ENCODE data around the gene MMP11.

GRCh38 chr22:23791738-23792645, 19.3 kb downstream of the MMP11 start:
- TF ChIP-seq, protein P1, sequence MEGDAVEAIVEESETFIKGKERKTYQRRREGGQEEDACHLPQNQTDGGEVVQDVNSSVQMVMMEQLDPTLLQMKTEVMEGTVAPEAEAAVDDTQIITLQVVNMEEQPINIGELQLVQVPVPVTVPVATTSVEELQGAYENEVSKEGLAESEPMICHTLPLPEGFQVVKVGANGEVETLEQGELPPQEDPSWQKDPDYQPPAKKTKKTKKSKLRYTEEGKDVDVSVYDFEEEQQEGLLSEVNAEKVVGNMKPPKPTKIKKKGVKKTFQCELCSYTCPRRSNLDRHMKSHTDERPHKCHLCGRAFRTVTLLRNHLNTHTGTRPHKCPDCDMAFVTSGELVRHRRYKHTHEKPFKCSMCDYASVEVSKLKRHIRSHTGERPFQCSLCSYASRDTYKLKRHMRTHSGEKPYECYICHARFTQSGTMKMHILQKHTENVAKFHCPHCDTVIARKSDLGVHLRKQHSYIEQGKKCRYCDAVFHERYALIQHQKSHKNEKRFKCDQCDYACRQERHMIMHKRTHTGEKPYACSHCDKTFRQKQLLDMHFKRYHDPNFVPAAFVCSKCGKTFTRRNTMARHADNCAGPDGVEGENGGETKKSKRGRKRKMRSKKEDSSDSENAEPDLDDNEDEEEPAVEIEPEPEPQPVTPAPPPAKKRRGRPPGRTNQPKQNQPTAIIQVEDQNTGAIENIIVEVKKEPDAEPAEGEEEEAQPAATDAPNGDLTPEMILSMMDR (IDR thresholded peaks at IDR 0.05; ENCODE audit: poor library complexity): no peak
- no peak for TF ChIP-seq EZH2 (IDR thresholded peaks at IDR 0.05; ENCODE audit: borderline replicate concordance)
- no peak for TF ChIP-seq EZH2phosphoT487 (IDR thresholded peaks at IDR 0.05; ENCODE audit: low read depth, severe bottlenecking, unreplicated experiment)
